AML-193 (cell line): ENCODE results near the gene TMEM266.
A peak's percentile ranks its signal among the peaks of the same experiment; 100 is the strongest.

ENCODE experiments used
- DNase-seq, 2 experiments: peaks; one replicate each; lab custom pipeline; 2025; lab: John Stamatoyannopoulos, UW

TMEM266 gene

DNA sequence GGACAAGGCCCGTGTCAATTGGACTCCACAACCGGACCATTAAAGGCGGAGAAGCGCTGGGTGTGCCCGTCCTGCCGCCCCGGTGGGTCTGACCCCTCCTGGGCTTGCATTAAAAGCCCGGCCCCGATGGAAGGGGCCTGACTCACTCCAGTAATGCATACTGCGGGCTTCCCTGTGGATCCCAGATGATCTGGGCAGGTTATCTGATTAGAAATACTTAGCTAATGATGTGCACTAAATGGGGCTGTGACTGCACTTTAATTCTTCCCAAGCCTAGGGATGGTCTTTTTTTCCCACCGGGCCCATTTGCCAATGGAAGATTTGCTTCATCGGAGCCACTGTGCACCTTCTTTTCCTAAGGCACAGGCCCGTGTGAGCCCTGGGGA is 124.9 kb downstream of the TMEM266 start:
- DNase-seq = no peak

DNA sequence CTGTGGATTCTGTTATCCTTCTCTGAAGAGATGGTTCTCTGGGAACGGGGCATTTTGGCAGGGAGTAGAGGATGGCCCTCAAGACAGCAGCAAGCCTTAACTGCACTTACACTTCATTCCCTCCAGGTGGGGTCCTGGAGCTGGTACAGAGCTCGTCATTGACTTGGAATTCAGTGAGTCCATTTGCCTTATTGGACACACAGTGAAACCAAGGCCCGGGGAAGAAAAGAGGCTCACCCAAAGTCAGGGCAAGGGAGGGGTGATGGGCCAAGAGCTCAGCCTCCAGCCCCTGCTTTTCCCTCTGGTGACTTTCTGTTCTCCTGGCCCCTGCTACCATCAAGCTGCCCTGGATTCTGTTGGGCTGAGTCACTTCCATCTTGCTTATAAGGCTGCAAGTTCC is 125.9 kb downstream of the TMEM266 start:
- peak; percentile 31 to 41 for DNase-seq

DNA sequence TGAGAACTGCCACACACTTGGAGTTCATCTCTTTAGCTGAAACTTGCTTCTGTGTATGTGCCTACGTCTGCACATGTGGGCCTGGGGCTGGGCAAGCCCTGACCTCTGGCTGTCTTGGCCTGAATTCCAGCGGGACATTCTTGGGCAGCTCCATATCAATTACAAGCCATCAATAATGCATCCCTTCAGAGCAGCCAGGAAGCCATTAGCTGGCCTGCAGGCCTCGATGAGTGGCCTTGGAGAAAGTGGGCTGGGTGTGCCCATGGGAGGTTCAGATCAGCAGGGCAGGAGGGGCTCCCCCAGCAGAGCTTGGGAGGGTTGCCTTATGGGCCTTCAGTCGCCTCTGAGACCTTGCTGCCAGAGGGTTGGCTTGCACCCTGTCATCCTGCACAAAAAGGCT is 127.4 kb downstream of the TMEM266 start:
- DNase-seq = no peak

DNA sequence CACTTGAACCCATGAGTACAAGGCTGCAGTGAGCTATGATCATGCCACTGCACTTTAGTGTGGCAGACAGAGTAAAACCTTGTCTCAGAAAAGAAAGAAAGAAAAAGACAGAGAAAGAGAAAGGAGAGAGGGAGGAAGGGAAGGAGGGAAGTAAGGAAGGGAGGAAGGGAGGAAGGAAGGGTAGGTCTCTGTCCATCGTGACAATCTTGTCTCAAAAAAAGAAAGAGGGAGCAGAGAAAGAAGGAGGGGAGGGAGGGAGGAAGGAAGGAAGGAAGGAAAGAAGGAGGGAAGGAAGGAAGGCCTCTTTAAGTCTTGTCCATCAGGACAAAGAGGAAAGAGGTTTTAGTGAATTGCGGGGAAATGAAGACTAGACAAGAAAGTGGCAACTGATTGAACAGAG is 129.3 kb downstream of the TMEM266 start:
- no peak for DNase-seq

DNA sequence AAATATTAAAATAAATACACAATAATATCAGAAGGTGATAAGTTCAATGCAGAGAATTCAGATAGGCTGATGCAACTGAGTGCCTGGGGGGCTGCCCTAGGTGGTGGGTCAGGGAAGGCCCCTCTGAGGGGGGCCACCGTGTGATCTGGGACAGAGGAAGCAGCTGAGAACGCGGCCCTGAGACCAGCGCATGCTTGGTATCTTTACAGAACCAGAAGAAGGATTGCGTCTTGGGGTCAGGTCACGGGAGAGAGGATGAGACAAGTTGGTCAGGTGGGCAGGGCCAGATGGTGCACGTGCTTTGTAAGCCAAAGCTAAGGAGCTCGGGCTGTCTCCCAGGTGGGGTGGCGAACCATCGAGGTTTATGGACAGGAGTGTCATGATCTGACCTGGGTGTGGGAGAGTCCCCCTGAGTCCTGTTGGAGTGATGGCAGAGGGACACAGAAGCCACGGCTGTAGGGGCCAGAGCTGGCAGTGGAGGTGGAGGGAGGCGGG is 130.3 kb downstream of the TMEM266 start:
- DNase-seq = no peak

DNA sequence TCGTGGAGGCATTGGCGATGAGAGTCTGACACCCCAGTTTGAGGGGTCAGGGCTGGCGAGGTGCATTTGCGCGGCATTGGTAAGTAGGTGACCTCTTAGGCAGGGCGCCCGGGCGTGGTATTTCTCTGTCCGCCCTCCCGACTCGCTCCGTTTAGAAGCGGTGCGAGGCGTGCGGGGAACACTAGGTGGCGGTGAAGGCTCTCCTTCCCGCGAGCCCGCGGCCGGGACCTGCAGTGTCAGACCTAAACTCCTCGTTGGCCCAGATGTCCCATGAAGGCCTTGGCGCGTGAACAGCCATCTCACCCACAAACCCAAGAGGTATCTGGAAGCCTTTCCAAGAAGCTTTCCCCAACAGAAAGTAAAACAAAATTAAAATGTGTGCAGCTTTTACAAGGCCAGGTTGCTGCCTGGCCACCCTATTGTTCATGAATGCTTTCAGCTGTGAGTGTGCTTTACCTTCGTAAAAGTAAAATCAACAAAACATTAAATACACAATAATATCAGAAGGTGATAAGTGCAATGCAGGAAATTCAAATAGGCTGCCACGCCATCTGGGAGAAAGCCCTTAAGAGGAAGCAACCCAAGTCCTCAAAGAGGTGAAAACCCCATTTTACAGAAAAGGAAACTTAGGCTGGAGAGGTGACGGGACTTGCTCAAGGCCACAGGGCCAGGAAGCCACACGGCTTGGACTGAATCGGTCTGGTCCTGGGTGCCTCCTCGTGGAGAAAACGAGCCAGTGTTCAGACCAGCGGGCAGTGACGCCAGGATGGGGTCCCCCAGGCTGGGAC is 131.2 kb downstream of the TMEM266 start:
- peak; percentile 63 to 72 for DNase-seq

DNA sequence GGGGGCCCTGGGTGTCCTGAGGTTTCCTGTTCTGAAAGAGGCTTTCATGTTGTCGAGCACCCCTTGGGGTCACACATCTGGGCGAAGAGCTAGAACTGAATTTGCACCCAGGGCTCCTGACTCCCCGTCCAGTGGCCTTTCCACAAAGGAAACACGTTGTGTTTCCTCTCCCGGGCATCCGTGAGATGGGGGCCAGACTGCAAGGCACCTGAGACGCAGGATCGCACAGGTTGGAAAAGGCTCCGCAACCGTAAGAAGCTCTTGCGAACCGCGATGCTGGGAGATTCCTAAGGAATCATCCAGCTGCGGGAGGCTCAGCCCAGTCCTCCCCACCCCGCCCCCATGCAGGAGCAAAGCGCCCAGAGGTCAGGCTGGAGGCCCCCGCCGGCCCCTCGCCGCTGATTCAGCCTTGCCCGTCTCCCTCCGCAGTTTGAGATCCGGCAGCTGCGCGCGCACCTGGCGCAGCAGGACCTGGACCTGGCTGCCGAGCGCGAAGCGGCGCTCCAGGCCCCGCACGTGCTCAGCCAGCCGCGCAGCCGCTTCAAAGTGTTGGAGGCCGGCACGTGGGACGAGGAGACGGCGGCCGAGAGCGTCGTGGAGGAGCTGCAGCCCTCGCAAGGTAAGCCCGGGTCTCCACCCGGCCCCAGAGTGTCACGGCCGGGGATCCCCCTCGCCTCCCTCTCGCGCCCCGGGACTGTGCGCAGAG is 131.9 kb downstream of the TMEM266 start:
- no peak for DNase-seq

DNA sequence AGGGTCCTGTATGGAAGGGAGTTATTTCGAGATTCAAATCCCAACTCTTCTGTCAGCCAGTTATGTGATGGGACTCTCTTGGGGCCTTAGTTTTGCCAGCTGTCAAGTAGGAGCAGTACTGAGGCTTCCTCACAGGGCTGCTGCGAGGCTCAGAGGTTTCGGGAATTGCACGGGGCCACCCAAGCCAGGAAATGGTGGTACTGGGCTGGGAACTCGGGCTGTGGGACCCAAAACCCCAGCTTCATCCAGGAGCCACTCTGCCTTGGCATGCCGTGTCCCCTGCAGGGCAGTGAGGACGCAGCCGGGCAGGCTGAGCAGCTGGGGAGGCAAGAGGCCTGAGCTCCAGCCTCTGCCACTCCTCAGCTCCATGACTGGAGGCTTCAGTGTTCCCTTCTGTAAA is 132.9 kb downstream of the TMEM266 start:
- DNase-seq = no peak

DNA sequence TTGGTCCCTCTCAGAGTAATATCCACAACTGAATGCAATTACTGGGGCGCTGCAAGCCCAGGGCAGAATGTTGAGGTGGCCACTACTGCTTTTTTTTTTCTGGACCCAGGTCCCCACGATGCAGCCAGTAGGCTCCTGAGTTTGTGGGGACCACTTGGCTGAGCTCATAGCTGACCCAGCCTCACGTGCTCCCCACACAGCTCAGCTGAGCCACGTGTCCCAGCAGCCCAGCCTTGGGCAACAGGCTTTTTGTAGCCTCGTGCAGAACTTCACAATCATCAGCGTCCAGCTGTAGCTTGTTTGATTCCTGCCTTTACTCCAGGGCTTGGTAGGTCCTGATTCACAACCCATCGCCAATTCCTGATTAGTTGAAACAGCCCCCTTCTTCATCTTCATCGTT is 134.1 kb downstream of the TMEM266 start:
- no peak for DNase-seq

DNA sequence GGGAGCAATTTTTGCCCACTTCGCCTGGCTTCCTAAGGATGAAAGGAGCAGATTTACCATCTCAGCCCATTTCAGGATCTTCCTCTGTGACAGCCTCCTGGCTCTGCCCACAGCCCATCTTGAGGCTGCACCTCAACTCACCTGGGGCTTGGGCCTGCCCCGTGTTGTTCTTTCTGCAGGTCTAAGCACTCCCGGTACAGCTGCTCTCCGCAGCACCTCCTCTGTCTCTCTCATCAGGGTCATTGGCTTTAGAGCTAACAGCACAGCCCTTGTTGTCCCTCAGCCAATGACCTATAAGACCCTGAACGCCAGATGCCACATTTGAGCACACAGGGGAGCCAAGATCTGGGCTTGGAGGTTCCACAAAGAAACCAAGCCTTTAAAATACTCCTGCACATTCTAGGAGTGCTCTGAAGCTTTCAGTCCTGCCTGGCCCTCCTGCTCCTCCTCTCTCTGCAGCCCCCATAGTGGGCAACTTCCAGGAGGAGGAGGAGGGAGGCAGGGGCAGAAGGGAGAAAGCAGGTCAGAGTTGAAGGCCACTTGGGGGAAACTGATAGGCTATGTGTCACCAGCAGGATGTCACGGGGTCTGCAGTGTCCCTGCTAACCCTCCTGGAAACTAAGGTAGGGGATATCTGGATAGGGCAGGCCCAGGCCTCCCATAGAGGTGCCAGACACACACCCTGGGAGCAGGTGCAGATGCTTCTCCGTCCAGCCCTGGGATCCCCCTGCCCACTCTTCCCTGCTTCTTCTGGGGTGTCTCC is 135.9 kb downstream of the TMEM266 start:
- no peak for DNase-seq

DNA sequence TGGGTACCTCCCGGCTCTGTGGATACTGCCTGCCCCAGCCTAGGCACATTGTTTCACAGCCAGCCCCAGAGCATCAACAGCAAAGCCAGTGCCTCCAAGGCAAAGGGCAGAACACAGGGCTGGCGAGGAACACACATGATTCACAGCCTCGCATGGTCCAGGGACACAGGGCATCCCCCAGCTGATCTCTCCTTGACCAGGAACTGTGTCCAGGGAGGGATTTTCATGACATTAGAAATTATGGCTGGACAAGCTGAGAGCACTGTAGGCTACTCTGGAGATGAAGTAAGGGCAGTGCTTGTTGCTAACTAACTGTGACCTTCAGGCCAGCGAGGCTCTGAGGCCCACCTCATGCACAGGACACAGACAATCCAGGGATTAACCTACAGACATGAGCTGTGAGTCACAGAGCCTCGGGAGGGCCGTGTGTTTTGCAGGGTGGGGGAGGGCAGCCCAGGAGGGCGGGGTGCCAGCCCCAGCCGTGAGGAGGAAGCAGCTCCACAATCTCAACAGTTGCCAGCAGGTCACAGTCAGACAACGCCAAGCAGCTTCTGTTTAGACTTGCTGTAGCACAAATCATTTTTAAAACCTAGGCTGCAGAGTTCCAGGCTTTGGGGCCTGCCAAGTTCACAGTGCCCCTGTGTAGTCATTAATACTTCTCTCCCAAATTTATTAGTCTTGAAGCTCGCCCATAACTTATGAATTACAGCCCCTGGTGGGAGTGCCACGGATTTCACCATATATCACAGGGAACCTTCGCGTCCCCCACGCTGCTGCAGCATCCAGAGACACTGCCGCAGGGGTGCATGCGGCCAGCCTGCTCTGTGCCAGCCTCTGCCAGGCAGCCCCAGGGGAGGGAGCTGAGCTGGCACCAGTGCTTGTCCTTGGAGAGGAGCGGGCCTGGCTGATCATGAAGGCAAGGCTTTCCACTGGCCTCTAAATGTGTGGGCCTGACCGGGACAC is 136.8 kb downstream of the TMEM266 start:
- DNase-seq = peak; percentile 5 to 18

DNA sequence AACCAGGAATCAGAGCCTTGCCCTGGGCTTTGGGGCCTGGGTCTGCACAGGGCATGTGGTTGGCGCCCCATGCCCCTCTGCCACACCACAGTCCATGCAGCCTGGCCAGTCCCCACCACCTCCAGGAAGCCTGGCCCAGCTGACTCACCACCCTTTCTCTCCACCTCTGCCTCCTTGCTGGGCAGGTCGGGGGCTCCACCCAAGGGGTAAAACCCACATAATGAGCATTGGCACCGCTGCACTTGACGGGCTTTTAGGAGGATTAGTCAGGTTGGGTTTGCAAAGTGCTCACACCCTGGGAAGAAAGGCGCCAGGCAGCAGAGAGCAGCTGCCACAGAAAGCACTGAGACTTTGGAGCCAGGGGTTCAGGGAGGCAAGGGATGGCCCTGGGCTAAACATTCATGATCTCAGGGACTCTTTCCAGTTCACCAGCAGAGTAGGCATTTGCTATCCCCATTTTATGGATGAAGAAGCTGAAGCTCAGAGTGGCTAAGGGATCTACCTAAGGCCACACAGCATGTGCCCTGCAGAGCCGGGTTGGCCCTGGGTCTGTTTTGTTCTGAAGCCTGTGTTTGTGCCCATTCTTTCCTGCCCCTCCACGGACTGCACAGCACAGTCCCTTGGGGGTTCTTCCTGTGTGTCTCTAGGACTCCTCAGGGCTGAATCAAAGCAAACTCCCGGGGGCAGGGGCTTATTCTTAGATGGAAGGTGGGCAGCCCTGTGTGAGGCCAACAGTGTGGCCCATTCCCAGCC is 138.1 kb downstream of the TMEM266 start:
- DNase-seq = no peak

DNA sequence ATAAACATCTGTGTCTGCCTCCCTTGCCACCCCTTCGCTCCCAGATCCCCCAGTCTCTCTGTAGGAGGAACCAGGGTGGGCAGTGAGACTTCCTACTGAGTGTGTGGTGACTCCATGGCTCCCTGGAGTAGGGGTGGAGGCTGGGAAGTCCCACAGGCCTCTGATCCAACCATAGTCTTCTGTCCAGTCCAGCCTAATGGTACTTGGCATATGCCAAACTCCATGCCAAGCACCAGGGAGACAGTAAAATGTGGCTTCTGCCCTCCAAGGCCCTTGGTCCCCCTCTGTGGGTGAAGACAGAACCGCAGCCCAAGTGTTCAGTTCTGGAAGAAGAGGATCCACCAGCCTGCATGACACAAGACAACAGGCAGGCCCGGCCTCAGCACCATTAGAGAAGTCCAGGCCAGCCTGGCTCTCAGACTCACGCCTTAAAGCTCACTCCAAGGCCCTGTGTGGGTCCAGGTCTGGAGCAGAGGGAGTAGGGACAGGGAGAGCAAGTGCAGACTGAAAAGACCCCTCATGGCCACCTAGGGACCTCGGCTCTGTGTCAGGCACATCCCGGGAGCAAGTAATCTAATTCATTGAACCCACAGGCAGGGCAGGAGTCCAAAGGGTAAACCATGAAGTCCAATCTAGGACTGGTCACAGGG is 138.8 kb downstream of the TMEM266 start:
- no peak for DNase-seq

DNA sequence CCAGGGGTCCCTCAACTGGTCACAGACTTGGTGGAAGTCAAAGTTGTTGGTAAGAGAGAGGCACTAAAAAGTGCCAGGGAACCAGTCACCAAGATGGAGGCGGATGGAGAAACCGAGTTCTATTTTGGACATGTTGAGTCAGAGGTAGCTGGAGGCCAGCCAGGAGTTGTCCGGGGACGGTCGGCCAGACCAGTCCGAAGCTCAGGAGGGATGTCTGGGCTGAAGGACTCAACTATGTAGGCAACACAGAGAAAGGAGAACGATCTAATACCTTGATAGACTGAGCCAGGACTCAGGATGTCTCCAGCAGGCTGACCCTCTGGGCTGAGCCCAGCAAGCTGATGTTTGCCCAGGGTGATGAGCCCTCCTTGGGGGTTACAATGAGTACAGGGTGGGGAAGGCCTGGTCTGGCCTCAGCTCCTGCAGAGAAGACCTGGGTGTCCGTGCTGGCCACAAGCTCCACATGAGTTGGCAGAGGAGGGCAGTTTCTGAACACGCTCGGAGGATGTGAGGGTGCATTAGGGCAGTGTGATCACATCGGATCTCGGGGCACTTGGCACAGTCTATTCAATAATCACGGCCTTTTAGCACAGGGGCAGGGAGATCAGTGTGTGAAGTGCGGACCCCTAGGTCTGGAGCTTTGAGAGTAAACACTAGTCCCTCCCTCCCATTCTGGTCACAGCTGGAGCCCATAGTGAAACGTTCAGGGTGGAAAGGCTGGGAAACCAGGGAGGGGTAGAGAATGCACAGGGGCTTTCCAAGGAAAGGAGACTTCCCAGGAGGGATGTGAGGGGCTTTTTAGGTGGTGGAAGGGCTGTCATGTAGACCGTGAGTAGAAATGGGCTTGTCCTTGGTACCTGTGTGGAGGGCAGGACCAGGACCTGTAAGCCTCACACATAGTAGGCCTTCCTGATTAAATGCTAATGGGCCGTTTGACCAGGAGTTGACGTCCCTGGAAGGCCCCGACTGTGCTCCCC is 139.6 kb downstream of the TMEM266 start:
- DNase-seq = no peak

DNA sequence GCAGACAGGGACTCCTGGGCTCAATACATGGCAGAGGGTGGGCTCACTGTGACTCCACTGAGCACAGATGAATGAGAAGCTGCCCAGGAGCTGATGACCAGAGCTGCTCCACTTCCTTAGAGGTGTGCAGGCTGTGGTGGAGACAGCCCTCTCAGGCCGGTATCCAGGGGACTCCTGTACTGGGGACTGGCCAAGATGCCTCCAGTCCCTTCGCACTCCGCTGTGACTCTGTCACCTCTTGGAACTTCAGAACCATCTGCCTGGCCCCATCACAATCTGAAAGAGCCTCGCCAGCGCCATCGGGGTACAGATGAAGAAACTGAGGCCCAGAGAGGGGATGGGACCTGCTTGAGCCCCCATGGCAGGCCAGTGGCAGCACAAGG is 140.3 kb downstream of the TMEM266 start:
- no peak for DNase-seq

DNA sequence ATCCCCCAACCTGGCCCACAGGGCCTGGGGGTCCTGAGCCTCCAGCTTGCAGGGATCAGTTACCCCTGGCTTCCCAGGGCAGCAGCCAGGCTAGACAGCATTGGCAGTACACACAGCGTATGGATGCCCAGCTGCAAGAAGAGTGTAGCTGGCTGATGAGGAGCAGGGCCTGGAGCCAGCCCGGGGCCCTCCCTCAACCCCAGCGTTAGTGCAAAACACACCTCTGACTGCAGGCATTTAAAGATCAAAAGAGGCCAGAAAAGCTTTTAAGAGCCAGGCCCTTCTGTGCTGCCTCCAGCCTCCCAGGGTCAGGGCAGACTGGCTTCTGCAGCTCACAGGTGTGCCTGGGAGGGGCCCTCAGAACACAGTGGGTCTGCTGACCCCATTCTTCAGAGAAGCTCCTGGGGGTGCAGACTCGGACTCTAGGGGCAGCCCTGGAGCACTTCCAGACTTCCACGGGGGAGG is 140.9 kb downstream of the TMEM266 start:
- no peak for DNase-seq

DNA sequence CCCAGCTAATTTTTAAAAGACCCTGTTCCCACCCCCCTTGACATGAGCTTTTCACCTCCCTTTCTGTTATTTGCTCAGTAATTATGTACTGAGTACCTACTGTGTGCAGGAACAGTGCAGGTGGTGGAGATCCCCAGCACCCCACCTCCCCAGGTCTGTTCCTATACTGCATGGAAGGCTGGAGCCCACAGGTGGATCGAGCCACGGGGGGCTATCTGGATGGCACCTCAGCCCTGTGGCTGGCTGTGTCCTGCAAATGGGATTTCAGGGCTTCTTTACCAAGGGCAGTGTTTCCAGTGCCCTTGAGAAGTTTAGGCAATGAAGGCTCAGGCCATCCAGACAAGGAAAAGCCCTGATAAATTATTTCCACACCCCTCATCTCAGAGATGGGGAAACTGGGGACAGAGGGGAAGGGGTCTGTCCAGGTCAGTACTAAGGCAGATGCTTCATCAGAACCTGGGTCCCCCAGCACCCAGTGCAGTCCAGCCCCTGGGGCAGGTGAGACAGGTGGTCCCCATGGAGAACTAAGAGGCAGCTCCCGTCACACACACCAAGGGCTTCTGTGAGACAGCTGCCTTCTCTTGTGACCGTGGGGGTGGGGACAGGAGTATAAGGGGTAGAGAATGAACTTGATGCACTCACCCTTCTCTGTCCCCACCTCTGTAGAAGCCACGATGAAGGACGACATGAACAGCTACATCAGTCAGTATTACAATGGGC is 141.9 kb downstream of the TMEM266 start:
- DNase-seq = no peak
